ENCODE measurements around the gene SLAMF9.

GRCh38 chr1:159951016-159951415 is 3.0 kb downstream of the SLAMF9 start:
- TF ChIP-seq CTCF (IDR thresholded peaks at IDR 0.05) = no peak
- TF ChIP-seq POLR2A (IDR thresholded peaks at IDR 0.05) = no peak

Measured in right lobe of liver (tissue), 4 donors.